A673 (cell line): ENCODE data around the gene WDFY3. TPM values are rescaled to one million over a fixed set of nuclear protein-coding genes. Genes with fewer than 3 reads are reported as not detected.

Source experiments
- BruUV-seq: library from RNA; stranded (reverse); fragments of 400-500 nt; replicated peaks from 2 replicates; lab custom pipeline; 2021; lab: Mats Ljungman, UMichigan
- CTCF ChIA-PET: fragments of 300-600 bp; sonication (Branson Sonifier 250); formaldehyde crosslinking; loops from one replicate; lab custom pipeline; 2022; ENCODE audit warnings: antibody characterized with exemption; lab: Charles Lee
- POLR2A ChIA-PET: fragments of 300-600 bp; sonication (Branson Sonifier 250); formaldehyde crosslinking; loops from one replicate; lab custom pipeline; 2022; ENCODE audit warnings: antibody characterized with exemption; ENCODE audit not compliant: low non-redundant PET; lab: Charles Lee
- DNase-seq: peaks from one replicate; pipeline ENCODE4 v3.0.0-alpha.2; 2015; ENCODE audit warnings: low spot score
- H3K27ac ChIP-seq: fragments of 200-600 bp; sonication (generic); 2 replicates; pipeline ENCODE4 v1.5.1; 2016; ENCODE audit warnings: mixed run types, low read depth, mild to moderate bottlenecking, mixed read lengths, antibody characterized with exemption, low read length; ENCODE audit not compliant: poor library complexity, severe bottlenecking
- H3K27me3 ChIP-seq: fragments of 200-600 bp; sonication (generic); replicated peaks from 2 replicates; pipeline ENCODE4 v1.6.1; 2017; ENCODE audit warnings: mixed run types, low read depth, mild to moderate bottlenecking, mixed read lengths, antibody characterized with exemption, low read length; ENCODE audit not compliant: insufficient read depth, poor library complexity
- H3K36me3 ChIP-seq: fragments of 200-600 bp; sonication (generic); 2 replicates; pipeline ENCODE4 v1.6.1; 2016; ENCODE audit warnings: mixed run types, mild to moderate bottlenecking, mixed read lengths, antibody characterized with exemption, low read length; ENCODE audit not compliant: insufficient read depth, poor library complexity, severe bottlenecking
- H3K4me1 ChIP-seq: fragments of 200-600 bp; sonication (generic); 2 replicates; pipeline ENCODE4 v1.6.1; 2017; ENCODE audit warnings: mixed run types, mild to moderate bottlenecking, mixed read lengths, antibody characterized with exemption, low read length; ENCODE audit not compliant: insufficient read depth, poor library complexity, severe bottlenecking
- H3K4me3 ChIP-seq: fragments of 200-600 bp; sonication (generic); 2 replicates; pipeline ENCODE4 v1.5.1; 2016; ENCODE audit warnings: low read depth, mixed run types, mild to moderate bottlenecking, mixed read lengths, low read length; ENCODE audit not compliant: poor library complexity, severe bottlenecking
- H3K9me3 ChIP-seq: fragments of 200-600 bp; sonication (generic); 2 replicates; pipeline ENCODE4 v1.6.1; 2016; ENCODE audit warnings: mixed run types, low read depth, mild to moderate bottlenecking, mixed read lengths, antibody characterized with exemption, low read length; ENCODE audit not compliant: poor library complexity, severe bottlenecking
- CTCF ChIP-seq: fragments of 300-800, 200-600 bp; sonication (generic); conservative IDR thresholded peaks from 2 replicates; pipeline ENCODE4 v1.5.1; 2017; ENCODE audit warnings: low read depth, mild to moderate bottlenecking, antibody characterized with exemption, low read length, moderate library complexity, mixed read lengths
- EZH2 ChIP-seq: fragments of 200-600 bp; sonication (generic); IDR thresholded peaks from 2 replicates; pipeline ENCODE4 v1.6.1; 2017; ENCODE audit warnings: borderline replicate concordance, low read depth, mild to moderate bottlenecking, mixed read lengths, antibody characterized with exemption, low read length; ENCODE audit not compliant: poor library complexity, severe bottlenecking
- intact Hi-C: fragments of 100-400 bp; cut with micrococcal nuclease; formaldehyde crosslinking; loops from one replicate; pipeline ENCODE4 v1.10.0; 2022; ENCODE audit not compliant: unreplicated experiment
- total RNA-seq: library from RNA; stranded (reverse); gene quantifications from 2 replicates; pipeline ENCODE4 v1.2.3, GENCODE V29; 2021

Gene WDFY3
- total RNA-seq, 1 experiment from 2014 or later: 43.4 TPM

GRCh38 chr4:84939113-84939512 lies 27.4 kb downstream of the WDFY3 start:
- DNase-seq: no peak
- intact Hi-C loops: no loop called here
- CTCF ChIA-PET: no interaction called here
- POLR2A ChIA-PET: no interaction called here
- H3K9me3 ChIP-seq: peaks cover 13% of the 10 kb centered on the region
- H3K4me3 ChIP-seq: no peak overlapping the region
- no TSS peak for BruUV-seq
- no peaks in the 10 kb centered on the region for H3K27me3 ChIP-seq
- peaks cover 3% of the 10 kb centered on the region for H3K36me3 ChIP-seq
- no peak for TF ChIP-seq EZH2
- TF ChIP-seq CTCF: no peak
- H3K4me1 ChIP-seq: peaks cover 10% of the 10 kb centered on the region
- no peak overlapping the region for H3K27ac ChIP-seq

GRCh38 chr4:84938316-84938715 lies 28.2 kb downstream of the WDFY3 start:
- Histone ChIP-seq H3K4me1 (peaks cover 10% of the 10 kb centered on the region), H3K9me3 (peaks cover 13% of the 10 kb centered on the region), H3K4me3 (no peak overlapping the region), H3K27ac (no peak overlapping the region), H3K36me3 (peaks cover 3% of the 10 kb centered on the region), H3K27me3 (no peaks in the 10 kb centered on the region)
- no TSS peak for BruUV-seq
- no peak for DNase-seq
- ChIA-PET POLR2A (no interaction called here), CTCF (no interaction called here)
- TF ChIP-seq EZH2 (no peak), CTCF (no peak)
- intact Hi-C loops: no loop called here

GRCh38 chr4:84937381-84937977 lies 29.0 kb downstream of the WDFY3 start:
- DNase-seq: no peak
- Histone ChIP-seq H3K27ac (no peak overlapping the region), H3K4me3 (no peak overlapping the region), H3K4me1 (peaks cover 10% of the 10 kb centered on the region), H3K36me3 (peaks cover 3% of the 10 kb centered on the region), H3K27me3 (no peaks in the 10 kb centered on the region), H3K9me3 (peaks cover 9% of the 10 kb centered on the region)
- BruUV-seq: no TSS peak
- POLR2A ChIA-PET: no interaction called here
- TF ChIP-seq CTCF: no peak
- no peak for TF ChIP-seq EZH2
- CTCF ChIA-PET: no interaction called here
- intact Hi-C loops: no loop called here
